ENCODE measurements around the gene OLIG1. TPM values are rescaled to one million over a fixed set of nuclear protein-coding genes. Genes with fewer than 3 reads are reported as not detected.

The OLIG1 gene
- total RNA-seq, 3 donors from 2014 or later: not detected

GRCh38 chr21:33027401-33028286 is 42.3 kb upstream of the OLIG1 start:
- H3K36me3 Mint-ChIP-seq (ENCODE audit: insufficient read depth): no peaks in the 10 kb centered on the region
- no peaks in the 10 kb centered on the region for H3K9me3 Mint-ChIP-seq
- no peak for DNase-seq
- peaks cover 86% of the 10 kb centered on the region for H3K27me3 Mint-ChIP-seq (ENCODE audit: low read depth)
- no peak overlapping the region for H3K4me3 Mint-ChIP-seq
- peaks cover 43% of the 10 kb centered on the region for H3K4me1 Mint-ChIP-seq (ENCODE audit: low read depth)
- ATAC-seq: peak; percentile 20 to 22

- ATAC-seq: no peak
- no peak overlapping the region for H3K4me3 Mint-ChIP-seq
Observed at GRCh38 chr21:33028287-33028670, 41.7 kb upstream of the OLIG1 start.

GRCh38 chr21:33028773-33029384 is 41.1 kb upstream of the OLIG1 start:
- ATAC-seq: no peak

More at GRCh38 chr21:33028287-33028670, 41.7 kb upstream of the OLIG1 start:
- peaks cover 86% of the 10 kb centered on the region for H3K27me3 Mint-ChIP-seq (ENCODE audit: low read depth)
- H3K4me1 Mint-ChIP-seq (ENCODE audit: low read depth): peaks cover 42% of the 10 kb centered on the region
- H3K9me3 Mint-ChIP-seq: no peaks in the 10 kb centered on the region
- DNase-seq: no peak
- H3K36me3 Mint-ChIP-seq (ENCODE audit: insufficient read depth): no peaks in the 10 kb centered on the region

GRCh38 chr21:33029385-33029921 is 40.5 kb upstream of the OLIG1 start:
- no peaks in the 10 kb centered on the region for H3K9me3 Mint-ChIP-seq
- peak overlapping the region; percentile 65 for H3K4me3 Mint-ChIP-seq
- ATAC-seq (no peak), DNase-seq (no peak)
- peaks cover 83% of the 10 kb centered on the region for H3K27me3 Mint-ChIP-seq (ENCODE audit: low read depth)
- no peaks in the 10 kb centered on the region for H3K36me3 Mint-ChIP-seq (ENCODE audit: insufficient read depth)
- peaks cover 31% of the 10 kb centered on the region for H3K4me1 Mint-ChIP-seq (ENCODE audit: low read depth)

More at GRCh38 chr21:33028773-33029384, 41.1 kb upstream of the OLIG1 start:
- H3K4me1 Mint-ChIP-seq (ENCODE audit: low read depth): peaks cover 37% of the 10 kb centered on the region
- H3K4me3 Mint-ChIP-seq: peak overlapping the region; percentile 65
- H3K27me3 Mint-ChIP-seq (ENCODE audit: low read depth): peaks cover 83% of the 10 kb centered on the region
- H3K36me3 Mint-ChIP-seq (ENCODE audit: insufficient read depth): no peaks in the 10 kb centered on the region
- H3K9me3 Mint-ChIP-seq: no peaks in the 10 kb centered on the region
- DNase-seq: no peak

GRCh38 chr21:33029975-33030461 is 39.9 kb upstream of the OLIG1 start:
- no peaks in the 10 kb centered on the region for H3K9me3 Mint-ChIP-seq
- DNase-seq: no peak
- H3K27me3 Mint-ChIP-seq (ENCODE audit: low read depth): peaks cover 80% of the 10 kb centered on the region
- ATAC-seq: no peak
- peaks cover 30% of the 10 kb centered on the region for H3K4me1 Mint-ChIP-seq (ENCODE audit: low read depth)
- H3K4me3 Mint-ChIP-seq: no peak overlapping the region
- H3K36me3 Mint-ChIP-seq (ENCODE audit: insufficient read depth): no peaks in the 10 kb centered on the region

GRCh38 chr21:33030633-33031032 is 39.3 kb upstream of the OLIG1 start:
- H3K4me3 Mint-ChIP-seq: no peak overlapping the region
- no peaks in the 10 kb centered on the region for H3K9me3 Mint-ChIP-seq
- DNase-seq (no peak), ATAC-seq (no peak)
- peaks cover 74% of the 10 kb centered on the region for H3K27me3 Mint-ChIP-seq (ENCODE audit: low read depth)
- peaks cover 30% of the 10 kb centered on the region for H3K4me1 Mint-ChIP-seq (ENCODE audit: low read depth)
- no peaks in the 10 kb centered on the region for H3K36me3 Mint-ChIP-seq (ENCODE audit: insufficient read depth)

GRCh38 chr21:33031152-33031911 is 38.6 kb upstream of the OLIG1 start:
- Mint-ChIP-seq H3K36me3 (ENCODE audit: insufficient read depth) (no peaks in the 10 kb centered on the region), H3K9me3 (no peaks in the 10 kb centered on the region), H3K27me3 (ENCODE audit: low read depth) (peaks cover 67% of the 10 kb centered on the region), H3K4me3 (no peak overlapping the region), H3K4me1 (ENCODE audit: low read depth) (peaks cover 26% of the 10 kb centered on the region)
- ATAC-seq: no peak
- no peak for DNase-seq

- ATAC-seq (no peak), DNase-seq (no peak)
- H3K36me3 Mint-ChIP-seq (ENCODE audit: insufficient read depth): no peaks in the 10 kb centered on the region
- H3K4me1 Mint-ChIP-seq (ENCODE audit: low read depth): peaks cover 24% of the 10 kb centered on the region
- H3K9me3 Mint-ChIP-seq: no peaks in the 10 kb centered on the region
- H3K4me3 Mint-ChIP-seq: no peak overlapping the region
- H3K27me3 Mint-ChIP-seq (ENCODE audit: low read depth): peaks cover 59% of the 10 kb centered on the region
Observed at GRCh38 chr21:33032434-33033047, 37.4 kb upstream of the OLIG1 start.

- Mint-ChIP-seq H3K4me3 (no peak overlapping the region), H3K36me3 (ENCODE audit: insufficient read depth) (no peaks in the 10 kb centered on the region), H3K9me3 (no peaks in the 10 kb centered on the region), H3K4me1 (ENCODE audit: low read depth) (peaks cover 22% of the 10 kb centered on the region), H3K27me3 (ENCODE audit: low read depth) (peaks cover 56% of the 10 kb centered on the region)
- ATAC-seq (no peak), DNase-seq (no peak)
Observed at GRCh38 chr21:33033094-33033951, 36.6 kb upstream of the OLIG1 start.

- no peak overlapping the region for H3K4me3 Mint-ChIP-seq
- H3K36me3 Mint-ChIP-seq (ENCODE audit: insufficient read depth): no peaks in the 10 kb centered on the region
- H3K27me3 Mint-ChIP-seq (ENCODE audit: low read depth): peaks cover 49% of the 10 kb centered on the region
- no peak for ATAC-seq
- no peak for DNase-seq
- peaks cover 15% of the 10 kb centered on the region for H3K4me1 Mint-ChIP-seq (ENCODE audit: low read depth)
- H3K9me3 Mint-ChIP-seq: no peaks in the 10 kb centered on the region
Observed at GRCh38 chr21:33033961-33034413, 36.0 kb upstream of the OLIG1 start.

- Mint-ChIP-seq H3K4me1 (ENCODE audit: low read depth) (peaks cover 8% of the 10 kb centered on the region), H3K27me3 (ENCODE audit: low read depth) (peaks cover 41% of the 10 kb centered on the region), H3K4me3 (no peak overlapping the region), H3K36me3 (ENCODE audit: insufficient read depth) (no peaks in the 10 kb centered on the region), H3K9me3 (no peaks in the 10 kb centered on the region)
- DNase-seq (no peak), ATAC-seq (no peak)
Observed at GRCh38 chr21:33035147-33035546, 34.8 kb upstream of the OLIG1 start.

- H3K4me3 Mint-ChIP-seq: no peak overlapping the region
- H3K9me3 Mint-ChIP-seq: peaks cover 4% of the 10 kb centered on the region
- H3K4me1 Mint-ChIP-seq (ENCODE audit: low read depth): peaks cover 8% of the 10 kb centered on the region
- peaks cover 37% of the 10 kb centered on the region for H3K27me3 Mint-ChIP-seq (ENCODE audit: low read depth)
- peaks cover 1% of the 10 kb centered on the region for H3K36me3 Mint-ChIP-seq (ENCODE audit: insufficient read depth)
- peak in 1 of 2 donors; percentile 71 for ATAC-seq
- DNase-seq: no peak
Observed at GRCh38 chr21:33036430-33037162, 33.3 kb upstream of the OLIG1 start.
